Measurements from ENCODE around the gene PIM2.

GRCh38 chrX:48938721-48939425 lies 20.0 kb upstream of the PIM2 start:
- TF ChIP-seq POLR2AphosphoS5 (IDR thresholded peaks at IDR 0.05) (no peak), EP300 (IDR thresholded peaks at IDR 0.05) (no peak), POLR2A (IDR thresholded peaks at IDR 0.05) (no peak)
- TF ChIP-seq, protein P1, sequence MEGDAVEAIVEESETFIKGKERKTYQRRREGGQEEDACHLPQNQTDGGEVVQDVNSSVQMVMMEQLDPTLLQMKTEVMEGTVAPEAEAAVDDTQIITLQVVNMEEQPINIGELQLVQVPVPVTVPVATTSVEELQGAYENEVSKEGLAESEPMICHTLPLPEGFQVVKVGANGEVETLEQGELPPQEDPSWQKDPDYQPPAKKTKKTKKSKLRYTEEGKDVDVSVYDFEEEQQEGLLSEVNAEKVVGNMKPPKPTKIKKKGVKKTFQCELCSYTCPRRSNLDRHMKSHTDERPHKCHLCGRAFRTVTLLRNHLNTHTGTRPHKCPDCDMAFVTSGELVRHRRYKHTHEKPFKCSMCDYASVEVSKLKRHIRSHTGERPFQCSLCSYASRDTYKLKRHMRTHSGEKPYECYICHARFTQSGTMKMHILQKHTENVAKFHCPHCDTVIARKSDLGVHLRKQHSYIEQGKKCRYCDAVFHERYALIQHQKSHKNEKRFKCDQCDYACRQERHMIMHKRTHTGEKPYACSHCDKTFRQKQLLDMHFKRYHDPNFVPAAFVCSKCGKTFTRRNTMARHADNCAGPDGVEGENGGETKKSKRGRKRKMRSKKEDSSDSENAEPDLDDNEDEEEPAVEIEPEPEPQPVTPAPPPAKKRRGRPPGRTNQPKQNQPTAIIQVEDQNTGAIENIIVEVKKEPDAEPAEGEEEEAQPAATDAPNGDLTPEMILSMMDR (IDR thresholded peaks at IDR 0.05) = no peak

Data from sigmoid colon (tissue), 4 donors.